Chondrocyte (in vitro differentiated cells): ENCODE data around the gene ENTPD1. TPM values are rescaled to one million over a fixed set of nuclear protein-coding genes. Genes with fewer than 3 reads are reported as not detected.
A peak's percentile ranks its signal among the peaks of the same experiment; 100 is the strongest.
"Not testable (repeated sequence)": the region's sequence is repeated elsewhere in the genome, so short reads cannot be mapped to it uniquely, and the experiment has no call there.

Experiments used
- DNase-seq: peaks from one replicate; pipeline ENCODE4 v3.0.0; 2021; ENCODE audit warnings: mixed read lengths, low spot score
- H3K27ac Mint-ChIP-seq: one replicate; pipeline ENCODE4 v1.8.0; 2021; ENCODE audit warnings: mild to moderate bottlenecking, moderate library complexity, mixed read lengths; ENCODE audit not compliant: unreplicated experiment
- H3K27me3 Mint-ChIP-seq: 2 replicates; pipeline ENCODE4 v1.8.0; 2021; ENCODE audit warnings: low read depth, mixed read lengths
- H3K36me3 Mint-ChIP-seq: 2 replicates; pipeline ENCODE4 v1.8.0; 2021; ENCODE audit warnings: low read depth, mixed read lengths
- H3K4me1 Mint-ChIP-seq: 2 replicates; pipeline ENCODE4 v1.8.0; 2021; ENCODE audit warnings: low read depth, mild to moderate bottlenecking, mixed read lengths
- H3K4me3 Mint-ChIP-seq: one replicate; pipeline ENCODE4 v1.8.0; 2021; ENCODE audit warnings: mild to moderate bottlenecking, moderate library complexity, mixed read lengths; ENCODE audit not compliant: unreplicated experiment
- H3K9me3 Mint-ChIP-seq: 2 replicates; pipeline ENCODE4 v1.8.0; 2021; ENCODE audit warnings: low read depth, mixed read lengths
- CTCF ChIP-seq: fragments of 200-600 bp; sonication (generic); IDR thresholded peaks from 2 replicates; pipeline ENCODE4 v1.5.0; 2021; ENCODE audit warnings: antibody characterized with exemption, mild to moderate bottlenecking, moderate library complexity
- total RNA-seq: library from RNA; stranded (reverse); gene quantifications from 3 replicates; pipeline ENCODE4 v1.2.1, GENCODE V29; 2021

The ENTPD1 gene
- total RNA-seq, 1 donor from 2014 or later = 5.2 TPM

GRCh38 chr10:95873651-95874050 lies 117.7 kb downstream of the ENTPD1 start:
- Mint-ChIP-seq H3K36me3 (peaks cover 20% of the 10 kb centered on the region), H3K4me3 (no peak overlapping the region), H3K27me3 (no peaks in the 10 kb centered on the region)

DNA sequence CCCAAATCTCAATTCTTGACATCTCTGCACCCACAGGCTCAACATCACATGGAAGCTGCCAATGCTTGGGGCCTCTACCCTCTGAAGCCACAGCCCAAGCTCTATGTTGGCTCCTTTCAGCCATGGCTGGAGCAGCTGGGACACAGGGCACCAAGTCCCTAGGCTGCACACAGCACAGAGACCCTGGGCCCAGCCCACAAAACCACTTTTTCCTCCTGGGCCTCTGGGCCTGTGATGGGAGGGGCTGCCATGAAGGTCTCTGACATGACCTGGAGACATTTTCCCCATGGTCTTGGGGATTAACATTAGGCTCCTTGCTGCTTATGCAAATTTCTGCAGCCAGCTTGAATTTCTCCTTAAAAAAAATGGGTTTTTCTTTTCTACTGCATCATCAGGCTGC lies 118.8 kb downstream of the ENTPD1 start:
- not testable (repeated sequence) for DNase-seq, H3K4me3 Mint-ChIP-seq, H3K4me1 Mint-ChIP-seq, H3K9me3 Mint-ChIP-seq, H3K27me3 Mint-ChIP-seq, H3K27ac Mint-ChIP-seq
- H3K36me3 Mint-ChIP-seq = peaks cover 20% of the 10 kb centered on the region

More at GRCh38 chr10:95873651-95874050, 117.7 kb downstream of the ENTPD1 start:
- TF ChIP-seq CTCF = no peak
- H3K4me1 Mint-ChIP-seq = no peaks in the 10 kb centered on the region
- H3K9me3 Mint-ChIP-seq = no peaks in the 10 kb centered on the region
- no peak overlapping the region for H3K27ac Mint-ChIP-seq
- no peak for DNase-seq

GRCh38 chr10:95876756-95877155 lies 120.8 kb downstream of the ENTPD1 start:
- H3K36me3 Mint-ChIP-seq = peaks cover 18% of the 10 kb centered on the region
- no peak overlapping the region for H3K27ac Mint-ChIP-seq
- no peak for TF ChIP-seq CTCF

GRCh38 chr10:95877881-95878280 lies 121.9 kb downstream of the ENTPD1 start:
- Mint-ChIP-seq H3K27ac (no peak overlapping the region), H3K4me3 (no peak overlapping the region), H3K27me3 (no peaks in the 10 kb centered on the region), H3K36me3 (peaks cover 14% of the 10 kb centered on the region), H3K4me1 (peaks cover 22% of the 10 kb centered on the region), H3K9me3 (no peaks in the 10 kb centered on the region)
- DNase-seq = no peak
- no peak for TF ChIP-seq CTCF

More at GRCh38 chr10:95876756-95877155, 120.8 kb downstream of the ENTPD1 start:
- Mint-ChIP-seq H3K4me1 (peaks cover 21% of the 10 kb centered on the region), H3K27me3 (no peaks in the 10 kb centered on the region), H3K9me3 (no peaks in the 10 kb centered on the region), H3K4me3 (no peak overlapping the region)
- no peak for DNase-seq

- Mint-ChIP-seq H3K27me3 (no peaks in the 10 kb centered on the region), H3K9me3 (no peaks in the 10 kb centered on the region), H3K4me3 (no peak overlapping the region), H3K36me3 (peaks cover 2% of the 10 kb centered on the region), H3K4me1 (peaks cover 22% of the 10 kb centered on the region), H3K27ac (peak overlapping the region; percentile 64)
- no peak for TF ChIP-seq CTCF
- DNase-seq = no peak
These were observed 124.7 kb downstream of the ENTPD1 start for GRCh38 chr10:95880704-95881103.

DNA sequence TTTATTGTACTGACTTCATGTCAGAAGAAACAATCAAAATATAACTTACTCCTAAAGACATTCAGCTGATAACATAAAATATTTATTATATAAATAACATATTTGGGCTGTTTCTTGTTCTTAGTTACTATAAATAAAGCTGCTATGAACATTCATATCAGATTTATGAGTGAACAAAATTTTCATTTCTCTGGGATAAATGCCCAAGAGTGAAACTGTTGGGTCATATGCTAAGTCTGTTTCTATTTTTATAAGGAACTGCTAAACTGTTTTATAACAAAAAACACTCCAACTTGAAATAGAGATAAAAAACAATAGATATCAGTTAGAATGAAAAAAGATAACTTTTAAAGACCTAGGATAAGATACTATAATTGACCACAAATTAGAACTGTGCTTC lies 125.4 kb downstream of the ENTPD1 start:
- peaks cover 22% of the 10 kb centered on the region for H3K4me1 Mint-ChIP-seq
- DNase-seq = no peak
- no peaks in the 10 kb centered on the region for H3K27me3 Mint-ChIP-seq
- TF ChIP-seq CTCF = no peak
- H3K36me3 Mint-ChIP-seq = peaks cover 1% of the 10 kb centered on the region
- H3K4me3 Mint-ChIP-seq = no peak overlapping the region
- H3K27ac Mint-ChIP-seq = peak overlapping the region; percentile 77
- H3K9me3 Mint-ChIP-seq = no peaks in the 10 kb centered on the region
